Tibial nerve (tissue), 4 donors: ENCODE measurements around the gene PRXL2C. TPM values are rescaled to one million over a fixed set of nuclear protein-coding genes. Genes with fewer than 3 reads are reported as not detected.
A peak's percentile ranks its signal among the peaks of the same experiment; 100 is the strongest.
"Not testable (repeated sequence)": the region's sequence is repeated elsewhere in the genome, so short reads cannot be mapped to it uniquely, and the experiment has no call there.

Source experiments
- DNase-seq, 2 donors: peaks; one replicate each; pipeline ENCODE4 v3.0.0-alpha.2; 2019; ENCODE audit warnings: low spot score in 2 of 2
- H3K27ac ChIP-seq, 4 donors: fragments of 200-600 bp; sonication (generic) in 3 of 4; one replicate each; pipeline ENCODE4 v1.5.1; 2017 to 2019; ENCODE audit warnings: mild to moderate bottlenecking in 1 of 4
- H3K27me3 ChIP-seq, 2 donors: fragments of 200-600 bp; sonication (generic) in 1 of 2; one replicate each; pipeline versions ENCODE4 v1.5.1 to v1.6.0; 2017 to 2019
- H3K36me3 ChIP-seq, 3 donors: fragments of 200-600 bp; sonication (generic); one replicate each; pipeline ENCODE4 v1.5.1; 2018 to 2019
- H3K4me1 ChIP-seq, 4 donors: fragments of 200-600 bp; sonication (generic) in 3 of 4; one replicate each; pipeline ENCODE4 v1.5.1; 2017 to 2019
- H3K4me3 ChIP-seq, 4 donors: fragments of 200-600 bp; sonication (generic) in 3 of 4; one replicate each; pipeline ENCODE4 v1.5.1; 2017 to 2019; ENCODE audit warnings: mild to moderate bottlenecking in 1 of 4, moderate library complexity in 1 of 4
- H3K9me3 ChIP-seq, 4 donors: fragments of 200-600 bp; sonication (generic) in 3 of 4; one replicate each; pipeline ENCODE4 v1.5.1; 2017 to 2019
- CTCF ChIP-seq, 5 experiments: fragments of 200-600 bp in 3 of 5; fragments of 450-650 bp in 2 of 5; sonication (generic) in 3 of 5; IDR thresholded peaks; one replicate each; pipeline ENCODE4 v1.5.1; 2016 to 2019; ENCODE audit warnings: antibody characterized with exemption in 5 of 5, mild to moderate bottlenecking in 3 of 5, moderate library complexity in 2 of 5
- EP300 ChIP-seq, 2 donors: sonication (generic); formaldehyde crosslinking; IDR thresholded peaks; one replicate each; pipeline ENCODE4 v1.6.1; 2017; ENCODE audit warnings: antibody characterized with exemption in 2 of 2, mild to moderate bottlenecking in 1 of 2
- POLR2A ChIP-seq, 2 donors: fragments of 450-650 bp; IDR thresholded peaks; one replicate each; pipeline ENCODE4 v1.6.1; 2017; ENCODE audit warnings: antibody characterized with exemption in 2 of 2, mild to moderate bottlenecking in 2 of 2, moderate library complexity in 2 of 2
- WGBS, 2 donors: methylation state at CpG; one replicate each; pipeline ENCODE4 v1.1.5; 2018; 5-methylcytosine and 5-hydroxymethylcytosine counted together
- total RNA-seq, 4 donors: library from RNA; depleted of rRNA; stranded (reverse); fragments of >200 nt; gene quantifications; one replicate each; pipeline ENCODE4 v1.1.0, GENCODE V29; 2016

The PRXL2C gene
- total RNA-seq, 4 donors from 2014 or later = 14.9 to 52.7 (median 20.6) TPM

DNA sequence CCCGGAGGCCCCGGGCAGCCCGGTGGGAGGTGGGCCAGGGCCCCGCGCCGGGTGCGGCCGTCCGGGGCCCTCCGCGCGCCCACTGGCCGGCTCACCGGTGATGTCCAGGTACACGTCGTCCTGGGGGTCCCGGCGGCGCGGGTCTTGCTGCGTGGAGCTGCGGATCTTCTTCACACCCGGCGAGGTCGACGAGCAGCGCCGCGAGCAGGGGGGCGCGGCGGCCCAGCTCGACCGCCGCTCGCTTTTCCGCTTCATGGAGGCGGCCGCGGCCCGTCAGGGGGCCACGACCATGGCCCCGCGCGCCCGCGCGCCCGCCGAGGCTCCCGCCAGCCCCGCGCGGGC is 36.0 kb downstream of the PRXL2C start:
- Histone ChIP-seq H3K27ac (peak overlapping the region; percentile 10 to 90 (median 80)), H3K27me3 (no peaks in the 10 kb centered on the region), H3K9me3 (no peaks in the 10 kb centered on the region), H3K4me3 (peak overlapping the region; percentile 40 to 71 (median 50)), H3K36me3 (no peaks in the 10 kb centered on the region), H3K4me1 (peaks cover 0 to 19% (median 2%) of the 10 kb centered on the region in 4 donors)
- 1 to 3% methylated on average over 8 to 20 of the region's 54 CpGs for WGBS, 2 donors
- no peak for TF ChIP-seq EP300 (IDR thresholded peaks at IDR 0.05)
- no peak for TF ChIP-seq CTCF (IDR thresholded peaks at IDR 0.05)
- TF ChIP-seq POLR2A (IDR thresholded peaks at IDR 0.05) = no peak
- DNase-seq = no peak

DNA sequence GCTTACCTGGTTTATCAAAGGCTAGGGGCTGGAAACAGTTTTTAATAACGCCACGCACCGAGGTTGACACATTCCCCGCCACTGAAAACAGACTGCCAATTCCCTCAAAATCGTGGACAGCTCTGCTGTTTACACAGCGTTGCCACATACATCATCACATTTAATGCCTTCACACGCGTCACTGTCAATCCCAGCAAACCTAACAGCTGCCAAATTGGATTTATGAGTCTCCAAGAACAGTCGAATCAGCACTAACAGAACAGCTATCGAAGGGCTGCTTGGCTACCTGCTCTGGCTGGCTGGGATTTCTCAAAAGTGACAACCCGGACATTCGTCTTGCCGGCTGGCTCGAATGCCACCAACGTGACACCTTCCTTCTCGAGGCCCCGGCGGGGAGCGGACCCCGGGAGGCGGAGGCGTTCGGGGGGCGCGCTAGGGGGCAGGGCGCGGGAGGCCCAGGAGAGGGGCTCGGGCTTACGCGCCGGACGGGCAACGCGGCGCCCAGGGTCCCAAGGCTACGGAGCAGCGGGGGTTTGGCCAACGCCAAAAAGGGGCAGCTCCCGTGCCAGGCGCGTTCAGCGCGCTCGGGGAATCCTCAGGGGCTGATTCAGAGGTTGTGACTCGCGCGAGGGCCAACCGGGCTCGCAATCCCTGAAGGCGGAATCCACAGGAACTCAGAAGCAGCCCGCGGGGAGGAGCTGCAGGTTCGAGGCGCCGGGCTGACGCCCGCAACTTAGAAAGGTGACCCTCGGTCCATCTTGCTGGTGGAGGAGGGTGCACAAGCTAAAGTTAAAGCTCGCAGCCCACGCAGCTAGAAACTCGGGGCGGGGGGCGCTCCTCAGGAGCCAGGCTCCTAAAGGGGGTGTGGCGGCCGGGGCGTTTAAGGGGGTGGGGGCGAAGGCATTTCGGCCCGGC is 36.7 kb downstream of the PRXL2C start:
- no peaks in the 10 kb centered on the region for H3K9me3 ChIP-seq
- H3K36me3 ChIP-seq = no peaks in the 10 kb centered on the region
- H3K4me1 ChIP-seq = peaks cover 0 to 21% (median 2%) of the 10 kb centered on the region in 4 donors
- H3K27ac ChIP-seq = peak overlapping the region; percentile 10 to 90 (median 80)
- H3K4me3 ChIP-seq = peak overlapping the region; percentile 40 to 71 (median 50)
- TF ChIP-seq EP300 (IDR thresholded peaks at IDR 0.05) (peak in 1 of 2 donors; percentile 4), POLR2A (IDR thresholded peaks at IDR 0.05) (no peak)
- H3K27me3 ChIP-seq = no peaks in the 10 kb centered on the region
- 13 to 16% methylated on average over 43 to 59 of the region's 69 CpGs for WGBS, 2 donors
- no peak for DNase-seq

GRCh38 chr9:96617439-96618185 is 37.5 kb downstream of the PRXL2C start:
- no peaks in the 10 kb centered on the region for H3K27me3 ChIP-seq
- no peaks in the 10 kb centered on the region for H3K9me3 ChIP-seq
- WGBS, 2 donors = 77 to 83% methylated on average over 22 of the region's 22 CpGs
- no peak for DNase-seq
- TF ChIP-seq CTCF (IDR thresholded peaks at IDR 0.05) (no peak), POLR2A (IDR thresholded peaks at IDR 0.05) (no peak), EP300 (IDR thresholded peaks at IDR 0.05) (no peak)
- H3K36me3 ChIP-seq = no peaks in the 10 kb centered on the region
- peak overlapping the region in 2 of 4 donors; percentile 87 to 90 for H3K27ac ChIP-seq
- peaks cover 0 to 30% (median 2%) of the 10 kb centered on the region in 4 donors for H3K4me1 ChIP-seq
- H3K4me3 ChIP-seq = no peak overlapping the region

DNA sequence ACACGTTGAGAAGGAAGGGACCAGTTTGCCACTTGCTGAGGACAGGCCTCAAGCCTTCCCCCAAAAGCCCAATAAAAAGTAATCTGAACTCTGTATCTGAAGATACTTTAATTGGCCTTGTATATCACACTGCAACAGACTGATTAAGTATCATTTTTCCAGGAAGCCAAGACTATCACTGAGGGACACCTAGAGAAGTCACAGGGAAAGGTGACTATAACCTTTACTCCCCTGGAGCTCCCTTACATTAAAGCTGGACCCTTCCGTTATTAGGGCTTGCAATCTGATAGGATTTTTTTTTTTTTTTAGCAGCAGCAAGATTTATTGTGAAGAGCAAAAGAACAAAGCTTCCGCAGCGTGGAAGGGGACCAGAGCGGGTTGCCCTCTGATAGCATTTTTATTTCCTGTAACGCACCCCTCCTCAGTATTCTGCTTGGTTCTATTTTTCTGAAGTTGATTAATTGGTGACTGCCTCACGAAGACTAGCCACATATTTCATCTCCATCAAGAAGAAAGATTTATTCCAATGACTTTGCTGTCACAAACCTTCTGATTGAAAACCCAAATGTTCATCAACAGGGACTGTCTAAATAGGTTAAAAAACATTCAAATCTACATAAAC is 38.2 kb downstream of the PRXL2C start:
- 86 to 88% methylated on average over 7 of the region's 7 CpGs for WGBS, 2 donors
- no peaks in the 10 kb centered on the region for H3K9me3 ChIP-seq
- no peak overlapping the region for H3K4me3 ChIP-seq
- no peak for DNase-seq
- no peak overlapping the region for H3K27ac ChIP-seq
- H3K4me1 ChIP-seq = peaks cover 0 to 37% (median 2%) of the 10 kb centered on the region in 4 donors
- H3K36me3 ChIP-seq = no peaks in the 10 kb centered on the region
- TF ChIP-seq POLR2A (IDR thresholded peaks at IDR 0.05) (no peak), CTCF (IDR thresholded peaks at IDR 0.05) (no peak), EP300 (IDR thresholded peaks at IDR 0.05) (no peak)
- H3K27me3 ChIP-seq = no peaks in the 10 kb centered on the region

GRCh38 chr9:96615411-96615810 is 39.7 kb downstream of the PRXL2C start:
- DNase-seq = no peak
- peaks cover 0 to 42% (median 3%) of the 10 kb centered on the region in 4 donors for H3K4me1 ChIP-seq
- WGBS, 2 donors = 82 to 85% methylated on average over 6 of the region's 6 CpGs
- H3K4me3 ChIP-seq = no peak overlapping the region
- no peak overlapping the region for H3K27ac ChIP-seq
- TF ChIP-seq POLR2A (IDR thresholded peaks at IDR 0.05) (no peak), CTCF (IDR thresholded peaks at IDR 0.05) (no peak), EP300 (IDR thresholded peaks at IDR 0.05) (no peak)
- no peaks in the 10 kb centered on the region for H3K27me3 ChIP-seq
- no peaks in the 10 kb centered on the region for H3K36me3 ChIP-seq
- no peaks in the 10 kb centered on the region for H3K9me3 ChIP-seq

DNA sequence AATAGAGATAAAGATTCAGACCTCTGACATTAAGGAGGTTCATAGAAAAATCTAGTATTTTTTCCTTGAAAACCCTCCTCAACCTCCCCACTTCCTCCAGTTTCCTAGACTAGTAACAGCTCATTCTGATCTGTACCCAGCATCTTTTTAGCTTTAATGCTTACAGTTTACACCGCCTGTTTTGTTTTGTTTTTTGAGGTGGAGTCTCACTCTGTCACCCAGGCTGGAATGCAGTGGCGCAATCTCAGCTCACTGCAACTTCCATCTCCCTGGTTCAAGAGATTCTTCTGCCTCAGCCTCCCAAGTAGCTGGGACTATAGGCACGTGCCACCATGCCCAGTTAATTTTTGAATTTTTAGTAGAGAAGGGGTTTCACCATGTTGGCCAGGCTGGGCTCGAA is 40.5 kb downstream of the PRXL2C start:
- peak overlapping the region in 1 of 4 donors; percentile 13 for H3K27ac ChIP-seq

More for the DNA sequence above, 40.5 kb downstream of the PRXL2C start:
- not testable (repeated sequence) for H3K27me3 ChIP-seq, H3K4me3 ChIP-seq, DNase-seq, H3K9me3 ChIP-seq, H3K36me3 ChIP-seq
- peaks cover 0 to 36% (median 3%) of the 10 kb centered on the region in 4 donors for H3K4me1 ChIP-seq
- 90 to 92% methylated on average over 4 of the region's 4 CpGs for WGBS, 2 donors
